Mesenchymal stem cell (in vitro differentiated cells and primary cell): ENCODE results near the gene TBC1D14.

ENCODE experiments used
- DNase-seq: peaks from one replicate; pipeline ENCODE4 v3.0.0-alpha.2; 2013
- H2AFZ ChIP-seq: one replicate; pipeline ENCODE4 v1.6.1; 2013; ENCODE audit warnings: low read depth, mild to moderate bottlenecking, control low read depth, inconsistent platforms, low read length, moderate library complexity
- H2AK5ac ChIP-seq: 2 replicates; pipeline ENCODE4 v1.6.1; 2013; ENCODE audit warnings: low read length, moderate library complexity, mild to moderate bottlenecking, inconsistent platforms; ENCODE audit not compliant: severe bottlenecking
- H2BK120ac ChIP-seq: one replicate; pipeline ENCODE4 v1.6.1; 2013; ENCODE audit warnings: low read depth, mild to moderate bottlenecking, inconsistent platforms, low read length, moderate library complexity
- H2BK12ac ChIP-seq, 2 experiments: one replicate each; pipeline ENCODE4 v1.6.1; 2013; ENCODE audit warnings: inconsistent platforms in 2 of 2, low read length in 2 of 2, mild to moderate bottlenecking in 2 of 2, moderate library complexity in 2 of 2, control low read depth in 1 of 2
- H2BK15ac ChIP-seq: one replicate; pipeline ENCODE4 v1.6.1; 2013; ENCODE audit warnings: mild to moderate bottlenecking, low read depth, inconsistent platforms; ENCODE audit not compliant: poor library complexity, severe bottlenecking
- H2BK5ac ChIP-seq: 2 replicates; pipeline ENCODE4 v1.6.1; 2013; ENCODE audit warnings: low read depth, mild to moderate bottlenecking, low read length, control low read depth, inconsistent platforms; ENCODE audit not compliant: poor library complexity, severe bottlenecking
- H3K14ac ChIP-seq, 2 experiments: one replicate each; pipeline ENCODE4 v1.6.1; 2013; ENCODE audit warnings: inconsistent platforms in 2 of 2, low read length in 2 of 2, control low read depth in 1 of 2, mild to moderate bottlenecking in 1 of 2, moderate library complexity in 1 of 2
- H3K18ac ChIP-seq, 2 experiments: one replicate each; pipeline ENCODE4 v1.6.1; 2013; ENCODE audit warnings: inconsistent platforms in 2 of 2, low read length in 2 of 2, control low read depth in 1 of 2, low read depth in 1 of 2, mild to moderate bottlenecking in 1 of 2
- H3K23ac ChIP-seq, 2 experiments: one replicate each; pipeline ENCODE4 v1.6.1; 2013; ENCODE audit warnings: inconsistent platforms in 2 of 2, low read length in 2 of 2, mild to moderate bottlenecking in 2 of 2, moderate library complexity in 2 of 2, control low read depth in 1 of 2
- H3K27ac ChIP-seq: 2 replicates; pipeline ENCODE4 v1.5.1; 2013; ENCODE audit warnings: mild to moderate bottlenecking, moderate library complexity, low read length, control low read depth, inconsistent platforms; ENCODE audit not compliant: poor library complexity, severe bottlenecking
- H3K27me3 ChIP-seq, 2 experiments: 2 replicates each; pipeline versions ENCODE4 v1.6.1 to v1.7.0; 2013; ENCODE audit warnings: low read length in 2 of 2, mild to moderate bottlenecking in 2 of 2, moderate library complexity in 2 of 2, control low read depth in 1 of 2, inconsistent platforms in 1 of 2; ENCODE audit not compliant: control insufficient read depth in 1 of 2, insufficient read depth in 1 of 2
- H3K36me3 ChIP-seq, 2 experiments: 2 replicates each; pipeline versions ENCODE4 v1.6.1 to v1.7.0; 2013; ENCODE audit warnings: low read length in 2 of 2, control low read depth in 1 of 2, inconsistent platforms in 1 of 2, low read depth in 1 of 2, mild to moderate bottlenecking in 1 of 2; ENCODE audit not compliant: insufficient read depth in 2 of 2, control insufficient read depth in 1 of 2
- H3K4ac ChIP-seq, 2 experiments: one replicate each; pipeline ENCODE4 v1.6.1; 2013; ENCODE audit warnings: inconsistent platforms in 2 of 2, low read length in 2 of 2, mild to moderate bottlenecking in 2 of 2, moderate library complexity in 2 of 2, control low read depth in 1 of 2, low read depth in 1 of 2
- H3K4me1 ChIP-seq: 2 replicates; pipeline ENCODE4 v1.6.1; 2013; ENCODE audit warnings: low read depth, low read length, control low read depth; ENCODE audit not compliant: control insufficient read depth, insufficient read depth
- H3K4me2 ChIP-seq: 2 replicates; pipeline ENCODE4 v1.6.1; 2013; ENCODE audit warnings: low read length, mild to moderate bottlenecking, inconsistent platforms; ENCODE audit not compliant: poor library complexity, severe bottlenecking
- H3K4me3 ChIP-seq, 2 experiments: 2 replicates each; pipeline versions ENCODE4 v1.5.1 to v1.7.0; 2013; ENCODE audit warnings: low read length in 2 of 2, mild to moderate bottlenecking in 2 of 2, control low read depth in 1 of 2, low read depth in 1 of 2; ENCODE audit not compliant: insufficient read depth in 1 of 2
- H3K79me1 ChIP-seq: replicated peaks from 2 replicates; pipeline ENCODE4 v1.6.1; 2013; ENCODE audit warnings: mild to moderate bottlenecking, control low read depth, low read length, inconsistent platforms; ENCODE audit not compliant: poor library complexity, severe bottlenecking
- H3K9ac ChIP-seq: 2 replicates; pipeline ENCODE4 v1.7.0; 2013; ENCODE audit warnings: mild to moderate bottlenecking, low read length, moderate library complexity
- H3K9me3 ChIP-seq: 2 replicates; pipeline ENCODE4 v1.7.0; 2013; ENCODE audit warnings: mild to moderate bottlenecking, low read length; ENCODE audit not compliant: control insufficient read depth
- H4K8ac ChIP-seq: one replicate; pipeline ENCODE4 v1.6.1; 2013; ENCODE audit warnings: inconsistent platforms, mild to moderate bottlenecking, low read length, moderate library complexity
- H4K91ac ChIP-seq: one replicate; pipeline ENCODE4 v1.6.1; 2013; ENCODE audit warnings: mild to moderate bottlenecking, low read length, inconsistent platforms
- WGBS: methylation state at CpG from one replicate; pipeline ENCODE4 v1.1.7; 2013; ENCODE audit warnings: mixed read lengths; 5-methylcytosine and 5-hydroxymethylcytosine counted together

The TBC1D14 gene

DNA sequence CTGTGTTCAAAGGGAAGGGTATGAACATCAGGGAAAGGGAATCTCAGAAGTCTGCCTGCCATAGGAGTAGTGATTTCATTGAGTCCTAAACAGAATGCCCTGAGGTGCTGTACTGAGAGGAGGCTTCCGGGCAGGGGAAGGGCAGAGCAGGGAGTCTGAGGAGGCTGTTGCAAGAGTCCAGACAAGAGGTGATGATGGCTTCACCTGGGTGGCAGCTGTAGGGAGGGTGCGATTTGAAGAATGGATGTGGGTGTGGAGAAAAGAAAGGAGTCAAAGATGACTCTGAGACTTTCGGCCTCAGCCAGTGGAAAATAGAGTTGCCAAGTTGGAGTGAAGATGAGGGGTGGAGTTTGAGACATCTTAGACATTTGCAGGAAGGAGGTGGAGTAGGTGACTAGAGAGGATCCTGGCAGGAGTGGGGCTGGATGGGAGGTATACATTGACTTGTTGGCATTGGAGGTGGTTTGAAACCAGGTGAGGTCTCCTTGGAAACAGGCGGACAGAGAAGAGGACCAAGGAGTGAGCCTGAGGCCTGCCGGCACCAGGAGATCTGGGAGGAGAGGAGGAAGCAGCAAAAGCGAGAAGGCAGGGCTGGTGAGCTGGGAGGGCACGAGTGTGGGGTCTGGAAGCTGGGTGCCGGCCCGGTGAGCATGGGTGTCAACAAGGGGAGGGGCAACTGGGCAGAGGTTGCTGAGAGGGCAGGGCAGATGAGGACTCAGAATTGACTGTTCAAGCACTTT, 24.2 kb downstream of the TBC1D14 start:
- no peak overlapping the region for H2BK12ac ChIP-seq
- H4K91ac ChIP-seq, result no peak overlapping the region
- no peak overlapping the region for H3K9ac ChIP-seq
- peaks cover 0 to 10% of the 10 kb centered on the region in 2 experiments for H3K36me3 ChIP-seq
- H2BK120ac ChIP-seq, result no peak overlapping the region
- H3K18ac ChIP-seq, result no peak overlapping the region
- no peak overlapping the region for H3K4me3 ChIP-seq
- H3K79me1 ChIP-seq, result peaks cover 40% of the 10 kb centered on the region
- H3K23ac ChIP-seq, result no peak overlapping the region
- no peaks in the 10 kb centered on the region for H3K27me3 ChIP-seq
- no peak overlapping the region for H2AFZ ChIP-seq
- no peak for DNase-seq
- no peak overlapping the region for H3K14ac ChIP-seq
- H3K27ac ChIP-seq, result no peak overlapping the region
- H3K4me1 ChIP-seq, result peaks cover 28% of the 10 kb centered on the region
- no peak overlapping the region for H4K8ac ChIP-seq
- no peak overlapping the region for H3K4me2 ChIP-seq
- H3K9me3 ChIP-seq, result peaks cover 6% of the 10 kb centered on the region
- H3K4ac ChIP-seq, result no peak overlapping the region
- no peak overlapping the region for H2BK15ac ChIP-seq
- WGBS, result over 99% methylated on average over 9 of the region's 9 CpGs
- H2AK5ac ChIP-seq, result no peak overlapping the region
- H2BK5ac ChIP-seq, result no peak overlapping the region

DNA sequence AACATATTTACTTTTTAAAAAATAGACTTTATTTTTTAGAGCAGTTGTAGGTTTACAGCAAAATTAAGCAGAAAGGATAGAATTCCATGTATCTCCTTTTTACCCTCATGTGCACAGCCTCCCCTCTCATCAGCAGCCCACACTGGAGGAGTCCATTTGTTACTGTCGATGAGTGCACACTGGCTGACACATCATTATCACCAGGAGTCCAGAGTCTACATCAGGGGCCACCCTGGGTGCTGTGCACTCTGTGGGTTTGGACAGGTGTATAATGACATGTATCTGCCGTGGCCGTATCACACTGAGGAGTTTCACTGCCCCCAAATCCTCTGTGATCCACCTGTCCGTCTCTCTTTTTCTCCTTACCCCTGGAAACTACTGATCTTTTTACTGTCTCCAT, 26.3 kb downstream of the TBC1D14 start:
- H2BK15ac ChIP-seq, result peak overlapping the region; percentile 45
- no peak overlapping the region for H3K18ac ChIP-seq
- H3K36me3 ChIP-seq, result peaks cover 0 to 4% of the 10 kb centered on the region in 2 experiments
- no peak overlapping the region for H3K4ac ChIP-seq
- no peaks in the 10 kb centered on the region for H3K27me3 ChIP-seq
- no peak overlapping the region for H2BK5ac ChIP-seq
- no peak overlapping the region for H2BK12ac ChIP-seq
- no peak overlapping the region for H2BK120ac ChIP-seq
- no peak overlapping the region for H3K14ac ChIP-seq
- no peak overlapping the region for H3K23ac ChIP-seq
- no peak overlapping the region for H3K27ac ChIP-seq
- H2AFZ ChIP-seq, result no peak overlapping the region
- peaks cover 46% of the 10 kb centered on the region for H3K79me1 ChIP-seq
- no peak overlapping the region for H2AK5ac ChIP-seq
- H4K8ac ChIP-seq, result no peak overlapping the region
- DNase-seq, result no peak
- no peak overlapping the region for H3K9ac ChIP-seq
- H3K4me3 ChIP-seq, result no peak overlapping the region
- H3K4me1 ChIP-seq, result peaks cover 36% of the 10 kb centered on the region
- peaks cover 6% of the 10 kb centered on the region for H3K9me3 ChIP-seq
- no peak overlapping the region for H3K4me2 ChIP-seq
- 81% methylated on average over 4 of the region's 4 CpGs for WGBS
- H4K91ac ChIP-seq, result peak overlapping the region; percentile 7

DNA sequence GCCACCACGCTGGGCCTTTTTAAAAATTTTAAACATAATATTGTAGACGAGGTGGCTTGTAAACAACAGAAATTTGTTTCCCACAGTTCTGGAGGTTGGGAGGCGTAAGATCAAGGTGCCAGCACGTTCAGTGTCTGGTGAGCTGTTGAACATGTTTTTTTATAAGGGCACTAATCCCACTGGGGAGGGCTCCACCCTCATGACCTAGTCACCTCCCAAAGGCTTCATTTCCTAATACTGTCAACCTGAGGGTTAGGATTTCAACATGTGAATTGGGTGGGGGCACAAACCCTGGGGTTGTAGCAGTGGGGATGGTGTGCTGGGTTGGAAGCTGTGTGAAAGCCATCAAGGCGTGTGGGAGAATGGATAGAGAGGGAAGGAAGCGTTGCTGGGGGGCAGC, 27.6 kb downstream of the TBC1D14 start:
- Histone ChIP-seq H3K4ac (no peak overlapping the region), H2AK5ac (no peak overlapping the region), H3K18ac (no peak overlapping the region), H3K27me3 (no peaks in the 10 kb centered on the region), H2BK120ac (no peak overlapping the region), H3K9ac (no peak overlapping the region), H3K9me3 (peaks cover 6% of the 10 kb centered on the region), H4K91ac (no peak overlapping the region), H2BK5ac (no peak overlapping the region), H3K4me1 (peaks cover 39% of the 10 kb centered on the region), H3K27ac (no peak overlapping the region), H3K79me1 (peaks cover 41% of the 10 kb centered on the region), H2BK15ac (no peak overlapping the region), H4K8ac (no peak overlapping the region), H2BK12ac (no peak overlapping the region), H3K4me3 (no peak overlapping the region), H3K4me2 (no peak overlapping the region), H2AFZ (no peak overlapping the region), H3K14ac (no peak overlapping the region), H3K36me3 (peaks cover 0 to 4% of the 10 kb centered on the region in 2 experiments), H3K23ac (no peak overlapping the region)
- WGBS, result 86% methylated on average over 6 of the region's 6 CpGs
- no peak for DNase-seq

DNA sequence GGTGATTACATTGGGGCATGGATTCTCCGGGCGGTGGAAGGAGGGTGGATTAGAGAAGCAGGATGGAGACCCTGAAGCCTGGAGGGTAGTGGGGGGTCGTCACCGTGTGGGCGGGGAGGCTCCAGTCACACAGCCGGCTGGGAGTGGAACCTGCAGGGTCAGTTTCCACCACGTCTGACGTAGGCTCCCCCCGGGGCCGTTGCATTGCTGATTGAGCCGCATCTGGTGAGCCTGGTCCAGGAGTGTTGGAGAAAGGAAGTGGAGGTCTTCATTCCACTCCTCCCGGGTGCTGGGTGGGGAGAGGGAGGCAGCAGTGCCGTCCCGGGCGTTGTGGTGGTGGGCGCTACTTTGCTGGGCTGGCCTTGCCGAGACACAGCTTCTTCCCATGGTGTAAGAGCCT, 28.1 kb downstream of the TBC1D14 start:
- peak overlapping the region; percentile 20 for H2AK5ac ChIP-seq
- peaks cover 36% of the 10 kb centered on the region for H3K79me1 ChIP-seq
- peak overlapping the region; percentile 1 for H2BK15ac ChIP-seq
- peak overlapping the region; percentile 84 for H4K8ac ChIP-seq
- no peak overlapping the region for H2BK120ac ChIP-seq
- no peaks in the 10 kb centered on the region for H3K27me3 ChIP-seq
- H3K9me3 ChIP-seq, result peaks cover 6% of the 10 kb centered on the region
- DNase-seq, result no peak
- H2AFZ ChIP-seq, result no peak overlapping the region
- H4K91ac ChIP-seq, result peak overlapping the region; percentile 84
- peaks cover 0 to 4% of the 10 kb centered on the region in 2 experiments for H3K36me3 ChIP-seq
- no peak overlapping the region for H3K27ac ChIP-seq
- peaks cover 41% of the 10 kb centered on the region for H3K4me1 ChIP-seq
- no peak overlapping the region for H3K9ac ChIP-seq
- H3K23ac ChIP-seq, result no peak overlapping the region
- no peak overlapping the region for H3K4me2 ChIP-seq
- peak overlapping the region; percentile 62 to 85 for H3K18ac ChIP-seq
- WGBS, result 75% methylated on average over 17 of the region's 17 CpGs
- H3K4me3 ChIP-seq, result no peak overlapping the region
- H2BK5ac ChIP-seq, result no peak overlapping the region
- H2BK12ac ChIP-seq, result peak overlapping the region; percentile 69 to 82
- H3K4ac ChIP-seq, result peak overlapping the region; percentile 17 to 29
- H3K14ac ChIP-seq, result peak overlapping the region in 1 of 2 experiments; percentile 73
